Heart left ventricle (tissue), 16 donors: Measurements from ENCODE around the gene KRT80. TPM values are rescaled to one million over a fixed set of nuclear protein-coding genes. Genes with fewer than 3 reads are reported as not detected.

Experiments
- ATAC-seq, 4 donors: fragments of 200-7000 bp; cut with Tn5 transposase; one replicate each; pipeline ENCODE4 v1.9.1; 2020 to 2022; ENCODE audit warnings: moderate library complexity in 4 of 4, mild to moderate bottlenecking in 3 of 4, moderate number of reproducible peaks in 1 of 4
- DNase-seq, 5 donors: peaks; one replicate each; pipeline ENCODE4 v3.0.0-alpha.2; 2020
- H3K27ac ChIP-seq, 12 donors: fragments of 200-600 bp; sonication (generic) in 4 of 12; one replicate each; pipeline versions ENCODE4 v1.5.0 to v1.8.0; 2016 to 2022; ENCODE audit warnings: mild to moderate bottlenecking in 2 of 12
- H3K27me3 ChIP-seq, 9 donors: fragments of 200-600 bp; sonication (generic) in 2 of 9; one replicate each; pipeline versions ENCODE4 v1.5.1 to v1.8.0; 2016 to 2022; ENCODE audit warnings: mild to moderate bottlenecking in 3 of 9
- H3K36me3 ChIP-seq, 9 donors: fragments of 200-600 bp; sonication (generic) in 2 of 9; one replicate each; pipeline versions ENCODE4 v1.5.0 to v1.8.0; 2018 to 2022; ENCODE audit warnings: mild to moderate bottlenecking in 2 of 9
- H3K4me1 ChIP-seq, 12 donors: fragments of 200-600 bp; sonication (generic) in 4 of 12; one replicate each; pipeline versions ENCODE4 v1.5.0 to v1.8.0; 2016 to 2022; ENCODE audit warnings: mild to moderate bottlenecking in 3 of 12
- H3K4me3 ChIP-seq, 12 donors: fragments of 200-600 bp; sonication (generic) in 4 of 12; one replicate each; pipeline versions ENCODE4 v1.5.0 to v1.8.0; 2017 to 2022; ENCODE audit warnings: mild to moderate bottlenecking in 9 of 12, moderate library complexity in 4 of 12
- H3K9me3 ChIP-seq, 12 donors: fragments of 200-600 bp; sonication (generic) in 4 of 12; one replicate each; pipeline versions ENCODE4 v1.5.0 to v1.8.0; 2016 to 2022; ENCODE audit warnings: mild to moderate bottlenecking in 1 of 12
- CTCF ChIP-seq, 12 donors: fragments of 200-600 bp; sonication (generic) in 4 of 12; IDR thresholded peaks; one replicate each; pipeline versions ENCODE4 v1.5.0 to v1.8.0; 2018 to 2022; ENCODE audit warnings: antibody characterized with exemption in 12 of 12, mild to moderate bottlenecking in 5 of 12
- POLR2A ChIP-seq, 2 donors: fragments of 450-650 bp; IDR thresholded peaks; one replicate each; pipeline ENCODE4 v1.6.1; 2017; ENCODE audit warnings: antibody characterized with exemption in 2 of 2, mild to moderate bottlenecking in 2 of 2, moderate library complexity in 2 of 2
- WGBS, 4 donors: extraction: QIAGEN DNeasy Blood & Tissue Kit in 2 of 4; methylation state at CpG; one replicate each; pipeline versions ENCODE4 v1.1.5 to v1.1.7; 2013 to 2018; 5-methylcytosine and 5-hydroxymethylcytosine counted together
- intact Hi-C, 10 donors: fragments of 100-400 bp; cut with DNase I; formaldehyde crosslinking; loops; one replicate each; pipeline versions ENCODE4 v1.11.1 to v1.14.2; 2022
- polyA plus RNA-seq, 2 donors: library from polyadenylated mRNA; stranded (reverse); fragments of 200-250 nt; gene quantifications; one replicate each; pipeline ENCODE4 v1.2.3, GENCODE V29; 2013
- total RNA-seq, 9 donors: library from RNA; depleted of rRNA in 2 of 9; stranded (reverse); fragments of >200 nt in 2 of 9; fragmentation: NEBNext Ultra II Directional in 3 of 9; extraction: Animal tissue kit (Norgen Biotek cat#: 25700) in 3 of 9; gene quantifications; one replicate each; pipeline versions ENCODE4 v1.1.0 to v1.2.4, GENCODE V29; 2016 to 2023
- donor health status: ischemic (EF 13 %, LVEDD 7.1; RV severe dilation, severe dysfunction).
- donor health status: healthy with polysubstance abuse.
- donor health status: DM: no; HTN: yes; CAD: no.
- donor health status: DM: no; HTN: no; CAD: no.
- donor health status: ischemic (EF 25% LVEDD 6.9; RV normal size, moderate dysfunction).
- donor health status: ischemic (EF 25% LVEDD 5.7; RV mildly dilated, moderate dysfunction).
- donor health status: healthy.
- donor health status: DM: yes; HTN: yes; CAD: no.
- donor health status: ischemic (EF 35%, LVEDD 5.7; RV mildly dilated, moderate dysfunction).
- donor health status: nonischemic (EF 11% LVEDD 7.7; RV severe dilation, severe dysfunction).
- donor health status: DM: yes; HTN: yes; CAD: no.
- donor health status: PGD.
- donor health status: ischemic (EF 29% LVEDD 5.4; RV normal size, mild dysfunction).
- donor health status: nonischemic (EF 23%, LVEDD 6.1; RV moderate dilation, normal function).

KRT80 gene
- total and polyA plus RNA-seq, 11 donors: 0.08 to 1.2 (median 0.24) TPM; not detected in 2

DNA sequence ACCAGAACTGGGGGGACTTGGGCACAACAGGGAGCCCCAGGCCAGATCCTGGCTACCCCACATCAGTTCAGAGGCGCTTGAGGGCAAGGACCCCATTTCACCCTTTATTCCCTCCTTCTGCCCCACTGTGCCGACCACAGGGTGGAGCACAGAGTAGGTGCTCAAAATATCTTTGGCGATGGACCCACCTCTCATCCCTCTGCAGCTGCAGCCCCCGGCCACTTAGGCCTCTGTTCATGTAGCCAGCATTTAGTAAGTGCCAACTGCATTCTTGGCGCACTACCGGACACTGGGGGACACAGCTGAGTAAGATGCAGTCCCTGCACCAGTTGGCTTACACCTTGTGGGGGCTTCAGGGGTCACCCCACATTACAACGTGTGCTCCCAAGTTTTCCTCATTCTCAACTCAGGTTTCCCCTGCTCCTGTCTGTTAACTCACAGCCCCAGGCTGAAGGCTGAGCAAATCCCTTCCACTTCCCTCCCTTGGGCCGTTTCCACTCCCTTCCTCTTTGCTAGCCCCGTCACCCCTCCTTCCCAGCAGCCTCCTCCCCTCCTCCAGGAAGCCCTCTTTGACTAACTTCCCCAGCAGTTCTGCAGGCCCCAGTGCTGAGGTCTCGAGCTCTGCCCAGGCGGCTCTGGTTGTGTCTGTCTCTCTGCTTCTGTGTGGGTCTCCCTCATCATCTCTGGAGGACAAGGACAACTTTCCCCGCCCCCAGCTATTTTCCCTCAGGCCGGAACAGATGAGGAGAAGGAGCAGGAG, 26.5 kb downstream of the KRT80 start:
- WGBS, 4 donors: 83 to 92% (median 88%) methylated on average over 13 of the region's 13 CpGs
- Histone ChIP-seq H3K9me3 (no peaks in the 10 kb centered on the region), H3K27ac (no peak overlapping the region), H3K36me3 (no peaks in the 10 kb centered on the region), H3K4me1 (peaks cover 0 to 20% (median 6%) of the 10 kb centered on the region in 12 donors), H3K27me3 (no peaks in the 10 kb centered on the region), H3K4me3 (no peak overlapping the region)
- peak in 1 of 4 donors; percentile 16 for ATAC-seq
- DNase-seq: peak in 1 of 5 donors; percentile 57
- intact Hi-C loops: loop anchor here in 3 of 10 donors (5.0 kb wide), 2 partner anchors 112 to 117 kb away; no protein-coding TSS in a partner anchor
- no peak for TF ChIP-seq POLR2A (IDR thresholded peaks at IDR 0.05)
- no peak for TF ChIP-seq CTCF (IDR thresholded peaks at IDR 0.05)

DNA sequence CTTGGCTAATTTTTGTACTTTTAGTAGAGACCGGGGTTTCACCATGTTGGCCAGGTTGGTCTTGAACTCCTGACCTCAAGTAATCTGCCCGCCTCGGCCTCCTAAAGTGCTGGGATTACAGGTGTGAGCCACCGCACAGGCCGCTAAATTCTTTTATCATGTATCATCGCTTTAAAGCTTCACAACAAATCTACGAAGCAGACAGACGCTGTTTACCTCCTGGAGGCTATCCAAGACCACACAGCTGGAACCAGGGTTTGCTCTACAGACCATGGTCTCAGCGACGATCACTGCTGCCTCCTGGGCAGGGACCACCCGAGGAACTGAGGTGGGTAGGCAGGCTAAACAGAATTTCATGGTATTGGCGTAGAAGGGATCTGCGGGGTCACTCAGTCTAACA, 27.2 kb downstream of the KRT80 start:
- intact Hi-C loops: loop anchor here in 3 of 10 donors (5.0 kb wide), 2 partner anchors 113 to 118 kb away; no protein-coding TSS in a partner anchor
- DNase-seq (no peak), ATAC-seq (no peak)
- Histone ChIP-seq H3K36me3 (no peaks in the 10 kb centered on the region), H3K4me1 (peaks cover 0 to 20% (median 6%) of the 10 kb centered on the region in 12 donors), H3K27ac (no peak overlapping the region), H3K4me3 (no peak overlapping the region), H3K9me3 (no peaks in the 10 kb centered on the region), H3K27me3 (no peaks in the 10 kb centered on the region)
- WGBS, 4 donors: 89 to 93% (median 90%) methylated on average over 13 of the region's 13 CpGs
- TF ChIP-seq POLR2A (IDR thresholded peaks at IDR 0.05): no peak
- TF ChIP-seq CTCF (IDR thresholded peaks at IDR 0.05): no peak

GRCh38 chr12:52162981-52163380, 28.8 kb downstream of the KRT80 start:
- peak overlapping the region in 1 of 12 donors; percentile 23 for H3K27ac ChIP-seq

More at GRCh38 chr12:52162981-52163380, 28.8 kb downstream of the KRT80 start:
- no peak for TF ChIP-seq CTCF (IDR thresholded peaks at IDR 0.05)
- TF ChIP-seq POLR2A (IDR thresholded peaks at IDR 0.05): no peak
- Histone ChIP-seq H3K27me3 (no peaks in the 10 kb centered on the region), H3K36me3 (no peaks in the 10 kb centered on the region), H3K4me3 (no peak overlapping the region), H3K9me3 (no peaks in the 10 kb centered on the region), H3K4me1 (peaks cover 0 to 20% (median 6%) of the 10 kb centered on the region in 12 donors)
- peak in 1 of 5 donors; percentile 16 for DNase-seq
- WGBS, 4 donors: 75 to 83% (median 80%) methylated on average over 3 of the region's 3 CpGs
- intact Hi-C loops: no loop called here
- ATAC-seq: no peak
